ENCODE data around the gene SLC6A3. TPM values are rescaled to one million over a fixed set of nuclear protein-coding genes. Genes with fewer than 3 reads are reported as not detected.
A peak's percentile ranks its signal among the peaks of the same experiment; 100 is the strongest.

Gene SLC6A3
- total RNA-seq, 1 experiment from 2014 or later = not detected

DNA sequence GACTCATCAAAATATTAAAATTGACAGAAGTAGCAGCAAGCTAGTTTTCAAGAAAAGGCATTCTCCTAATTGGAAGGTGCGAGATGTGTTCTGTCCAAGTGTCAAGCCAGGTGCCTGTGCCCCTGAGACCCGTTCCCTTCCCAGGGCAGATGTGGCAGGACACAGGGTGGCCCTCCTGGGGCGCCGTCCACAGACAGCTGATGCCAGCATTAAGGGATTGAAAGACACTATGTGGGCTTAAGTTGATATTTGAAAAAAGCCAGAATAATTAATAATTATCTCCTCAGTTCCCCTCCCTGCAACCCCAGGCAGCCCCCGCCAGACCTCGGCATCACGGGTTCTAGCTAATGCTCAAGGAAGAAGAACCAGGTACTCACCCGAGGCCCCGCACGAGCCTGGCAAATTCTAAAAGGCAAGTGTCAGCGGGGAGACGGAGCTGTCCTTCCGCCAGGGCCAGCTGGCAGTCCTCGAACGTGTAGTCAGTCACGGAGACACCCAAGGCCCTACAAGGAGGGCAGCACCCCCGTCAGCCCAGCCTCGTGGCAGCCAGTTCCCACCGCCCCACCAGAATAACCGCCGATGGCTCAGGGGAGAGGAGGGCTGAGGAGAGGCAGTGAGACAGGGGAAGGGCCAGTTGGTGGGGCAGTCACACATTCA lies 29.1 kb upstream of the SLC6A3 start:
- DNase-seq = no peak
- TF ChIP-seq CTCF (IDR thresholded peaks at IDR 0.05; ENCODE audit: unreplicated experiment) = no peak
- intact Hi-C loops (cut with micrococcal nuclease; ENCODE audit: unreplicated experiment) = no loop called here
- Mint-ChIP-seq H3K27ac (ENCODE audit: unreplicated experiment) (no peak overlapping the region), H3K9me3 (ENCODE audit: low read depth, unreplicated experiment) (no peaks in the 10 kb centered on the region), H3K36me3 (ENCODE audit: insufficient read depth, unreplicated experiment) (peaks cover 26% of the 10 kb centered on the region), H3K4me3 (ENCODE audit: low read depth, unreplicated experiment) (no peak overlapping the region), H3K27me3 (ENCODE audit: unreplicated experiment) (no peaks in the 10 kb centered on the region), H3K4me1 (ENCODE audit: low read depth, unreplicated experiment) (no peaks in the 10 kb centered on the region)
- CTCF ChIA-PET = no interaction called here
- BruUV-seq (replicated peaks) = no TSS peak

DNA sequence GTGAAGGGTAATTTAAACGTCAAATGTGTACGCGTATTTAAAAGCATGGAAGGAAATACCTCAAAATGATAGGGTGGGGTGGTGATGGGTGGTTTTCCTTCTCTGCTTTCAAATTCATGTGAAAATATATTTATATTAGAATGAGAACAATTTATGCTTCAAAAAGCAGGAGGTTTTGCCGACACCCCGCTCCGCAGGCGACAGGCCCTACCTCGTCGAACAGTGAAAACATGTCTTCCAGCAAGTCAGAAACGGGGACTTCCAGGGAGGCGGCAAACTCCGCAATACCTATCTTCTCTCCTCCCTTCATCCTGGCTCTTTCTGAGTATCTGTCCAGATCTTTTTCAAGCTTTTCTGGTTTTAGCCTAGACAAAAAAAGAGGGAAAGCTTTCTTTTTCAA lies 28.5 kb upstream of the SLC6A3 start:
- CTCF ChIA-PET = no interaction called here
- Mint-ChIP-seq H3K9me3 (ENCODE audit: low read depth, unreplicated experiment) (no peaks in the 10 kb centered on the region), H3K36me3 (ENCODE audit: insufficient read depth, unreplicated experiment) (peaks cover 26% of the 10 kb centered on the region), H3K27me3 (ENCODE audit: unreplicated experiment) (no peaks in the 10 kb centered on the region), H3K27ac (ENCODE audit: unreplicated experiment) (no peak overlapping the region), H3K4me3 (ENCODE audit: low read depth, unreplicated experiment) (no peak overlapping the region), H3K4me1 (ENCODE audit: low read depth, unreplicated experiment) (no peaks in the 10 kb centered on the region)
- no TSS peak for BruUV-seq (replicated peaks)
- no peak for TF ChIP-seq CTCF (IDR thresholded peaks at IDR 0.05; ENCODE audit: unreplicated experiment)
- DNase-seq = no peak
- intact Hi-C loops (cut with micrococcal nuclease; ENCODE audit: unreplicated experiment) = no loop called here

DNA sequence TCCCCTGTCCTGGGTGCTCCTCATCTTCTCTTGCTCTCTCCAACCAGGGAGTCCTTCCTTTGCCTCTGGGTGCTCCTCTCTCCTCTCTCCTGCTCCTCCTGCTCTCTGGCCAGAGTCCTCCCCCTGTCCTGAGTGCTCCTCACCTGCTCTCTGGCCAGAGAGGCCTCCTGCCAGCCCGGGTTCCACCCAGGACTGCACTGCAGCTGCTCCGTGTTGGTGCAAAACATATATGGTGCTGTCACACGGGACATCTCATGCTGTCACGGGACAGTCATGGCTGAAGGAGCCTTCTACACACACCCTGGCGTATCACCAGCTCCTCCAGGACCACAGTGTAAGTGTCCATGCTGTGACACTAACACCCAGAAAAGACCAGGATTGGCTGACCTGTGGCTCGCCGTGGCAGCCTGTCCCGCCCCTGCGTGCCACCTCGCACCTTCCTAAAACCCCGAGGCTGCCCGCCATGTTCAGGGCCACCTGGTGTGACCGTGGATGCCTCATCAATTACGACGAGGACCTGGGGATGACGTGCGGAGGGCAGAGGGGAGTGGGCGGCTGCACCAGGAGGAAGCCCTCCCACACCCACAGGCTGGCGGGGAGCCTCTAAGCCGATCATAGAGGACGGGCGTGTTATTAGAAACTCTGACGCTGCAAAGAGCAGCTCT lies 27.9 kb upstream of the SLC6A3 start:
- peaks cover 30% of the 10 kb centered on the region for H3K36me3 Mint-ChIP-seq (ENCODE audit: insufficient read depth, unreplicated experiment)
- BruUV-seq (replicated peaks) = no TSS peak
- H3K4me1 Mint-ChIP-seq (ENCODE audit: low read depth, unreplicated experiment) = no peaks in the 10 kb centered on the region
- no peaks in the 10 kb centered on the region for H3K27me3 Mint-ChIP-seq (ENCODE audit: unreplicated experiment)
- no peak for DNase-seq
- intact Hi-C loops (cut with micrococcal nuclease; ENCODE audit: unreplicated experiment) = no loop called here
- H3K9me3 Mint-ChIP-seq (ENCODE audit: low read depth, unreplicated experiment) = no peaks in the 10 kb centered on the region
- H3K4me3 Mint-ChIP-seq (ENCODE audit: low read depth, unreplicated experiment) = no peak overlapping the region
- no peak for TF ChIP-seq CTCF (IDR thresholded peaks at IDR 0.05; ENCODE audit: unreplicated experiment)
- peak overlapping the region; percentile 50 for H3K27ac Mint-ChIP-seq (ENCODE audit: unreplicated experiment)
- CTCF ChIA-PET = no interaction called here

- DNase-seq = no peak
- no peak overlapping the region for H3K4me3 Mint-ChIP-seq (ENCODE audit: low read depth, unreplicated experiment)
- CTCF ChIA-PET = no interaction called here
- H3K36me3 Mint-ChIP-seq (ENCODE audit: insufficient read depth, unreplicated experiment) = peaks cover 35% of the 10 kb centered on the region
- intact Hi-C loops (cut with micrococcal nuclease; ENCODE audit: unreplicated experiment) = no loop called here
- no peak for TF ChIP-seq CTCF (IDR thresholded peaks at IDR 0.05; ENCODE audit: unreplicated experiment)
- H3K27me3 Mint-ChIP-seq (ENCODE audit: unreplicated experiment) = no peaks in the 10 kb centered on the region
- H3K9me3 Mint-ChIP-seq (ENCODE audit: low read depth, unreplicated experiment) = no peaks in the 10 kb centered on the region
- H3K4me1 Mint-ChIP-seq (ENCODE audit: low read depth, unreplicated experiment) = no peaks in the 10 kb centered on the region
- no TSS peak for BruUV-seq (replicated peaks)
- peak overlapping the region; percentile 50 for H3K27ac Mint-ChIP-seq (ENCODE audit: unreplicated experiment)
Observed at GRCh38 chr5:1471997-1472963, 27.0 kb upstream of the SLC6A3 start.
